HG02981 (cell line): ENCODE data around the gene ANKRD6.

ENCODE experiments used
- ATAC-seq: cut with Tn5 transposase; IDR thresholded peaks from one replicate; pipeline ENCODE4 v1.9.1; 2021; ENCODE audit warnings: mild to moderate bottlenecking, moderate library complexity; ENCODE audit not compliant: unreplicated experiment

Gene ANKRD6

GRCh38 chr6:89506716-89507617, 74.0 kb downstream of the ANKRD6 start:
- no peak for ATAC-seq

- no peak for ATAC-seq
Observed at GRCh38 chr6:89508755-89509563, 76.0 kb downstream of the ANKRD6 start.

- ATAC-seq: no peak
Observed at GRCh38 chr6:89509777-89510281, 76.9 kb downstream of the ANKRD6 start.

- no peak for ATAC-seq
Observed at GRCh38 chr6:89510393-89510792, 77.4 kb downstream of the ANKRD6 start.

GRCh38 chr6:89518352-89519055, 85.6 kb downstream of the ANKRD6 start:
- ATAC-seq: no peak

GRCh38 chr6:89520736-89521135, 87.8 kb downstream of the ANKRD6 start:
- no peak for ATAC-seq

- ATAC-seq: no peak
Observed at GRCh38 chr6:89522778-89523177, 89.8 kb downstream of the ANKRD6 start.

- no peak for ATAC-seq
Observed at GRCh38 chr6:89525786-89526562, 93.0 kb downstream of the ANKRD6 start.

- no peak for ATAC-seq
Observed at GRCh38 chr6:89526563-89526869, 93.6 kb downstream of the ANKRD6 start.

- no peak for ATAC-seq
Observed at GRCh38 chr6:89527634-89528033, 94.7 kb downstream of the ANKRD6 start.

GRCh38 chr6:89528866-89529265, 95.9 kb downstream of the ANKRD6 start:
- no peak for ATAC-seq

GRCh38 chr6:89530982-89531381, 98.0 kb downstream of the ANKRD6 start:
- no peak for ATAC-seq

- no peak for ATAC-seq
Observed at GRCh38 chr6:89536231-89536630, 103.3 kb downstream of the ANKRD6 start.

GRCh38 chr6:89539779-89540178, 106.8 kb downstream of the ANKRD6 start:
- ATAC-seq: no peak

- ATAC-seq: peak; percentile 73
Observed at GRCh38 chr6:89542081-89542857, 109.3 kb downstream of the ANKRD6 start.

GRCh38 chr6:89542866-89543265, 109.9 kb downstream of the ANKRD6 start:
- peak; percentile 18 for ATAC-seq

- ATAC-seq: no peak
Observed at GRCh38 chr6:89547281-89547680, 114.3 kb downstream of the ANKRD6 start.

GRCh38 chr6:89553431-89553830, 120.5 kb downstream of the ANKRD6 start:
- ATAC-seq: no peak

GRCh38 chr6:89554106-89554505, 121.2 kb downstream of the ANKRD6 start:
- ATAC-seq: no peak

GRCh38 chr6:89555031-89555430, 122.1 kb downstream of the ANKRD6 start:
- no peak for ATAC-seq
